ENCODE data around the gene ESAM.

ESAM gene

GRCh38 chr11:124759266-124760204 is 2.6 kb downstream of the ESAM start:
- peak overlapping the region; percentile 42 to 77 (median 68); a peak in 19 of 20 replicates for H3K4me3 ChIP-seq
- H3K9ac ChIP-seq = peak overlapping the region; percentile 18 to 80 (median 59); a peak in 18 of 22 replicates
- peak overlapping the region in 8 of 11 experiments; percentile 8 to 78 (median 68); a peak in 17 of 22 replicates for H3K27ac ChIP-seq
- H3K4me1 ChIP-seq = peaks cover 42 to 68% (median 54%) of the 10 kb centered on the region in 10 experiments
- H3K27me3 ChIP-seq = peaks cover 0 to 42% (median 0%) of the 10 kb centered on the region in 11 experiments; a peak in 9 of 22 replicates
- peak overlapping the region; percentile 96 to 100 (median 100) for H3K4me2 ChIP-seq
- TF ChIP-seq Cebpa-rat (IDR thresholded peaks at IDR 0.05) = no peak
- H3K9me3 ChIP-seq (replicated peaks in 1 of 11) = peaks cover 0 to 9% (median 0%) of the 10 kb centered on the region in 11 experiments; a peak in 1 of 22 replicates
- H3K36me3 ChIP-seq = peaks cover 0 to 14% (median 3%) of the 10 kb centered on the region in 11 experiments; a peak in 4 of 22 replicates
- H4K20me1 ChIP-seq = peaks cover 0 to 44% (median 27%) of the 10 kb centered on the region in 11 experiments; a peak in 18 of 22 replicates

GRCh38 chr11:124758355-124759265 is 3.5 kb downstream of the ESAM start:
- Histone ChIP-seq H3K4me3 (peak overlapping the region; percentile 42 to 77 (median 68)), H4K20me1 (peaks cover 0 to 37% (median 20%) of the 10 kb centered on the region in 11 experiments; a peak in 18 of 22 replicates), H3K27me3 (peaks cover 0 to 42% (median 0%) of the 10 kb centered on the region in 11 experiments; a peak in 9 of 22 replicates), H3K9ac (peak overlapping the region; percentile 18 to 80 (median 54); a peak in 19 of 22 replicates), H3K27ac (peak overlapping the region in 8 of 11 experiments; percentile 8 to 78 (median 68); a peak in 14 of 22 replicates), H3K4me2 (peak overlapping the region; percentile 96 to 100 (median 100)), H3K9me3 (replicated peaks in 1 of 11) (peaks cover 0 to 9% (median 0%) of the 10 kb centered on the region in 11 experiments; a peak in 1 of 22 replicates), H3K36me3 (peaks cover 0 to 17% (median 0%) of the 10 kb centered on the region in 11 experiments; a peak in 3 of 22 replicates), H3K4me1 (peaks cover 44 to 68% (median 56%) of the 10 kb centered on the region in 10 experiments)
- TF ChIP-seq Cebpa-rat (IDR thresholded peaks at IDR 0.05) = no peak

GRCh38 chr11:124757320-124757719 is 4.8 kb downstream of the ESAM start:
- Histone ChIP-seq H3K9ac (no peak overlapping the region), H3K36me3 (peaks cover 0 to 23% (median 0%) of the 10 kb centered on the region in 11 experiments; a peak in 4 of 22 replicates), H3K4me1 (peaks cover 57 to 74% (median 64%) of the 10 kb centered on the region in 10 experiments), H3K9me3 (replicated peaks in 1 of 11) (peaks cover 0 to 9% (median 0%) of the 10 kb centered on the region in 11 experiments; a peak in 1 of 22 replicates), H3K4me2 (peak overlapping the region in 7 of 11 experiments; percentile 98 to 100 (median 100); a peak in 10 of 22 replicates), H3K27ac (no peak overlapping the region), H3K4me3 (no peak overlapping the region), H3K27me3 (peaks cover 0 to 35% (median 0%) of the 10 kb centered on the region in 11 experiments; a peak in 9 of 22 replicates), H4K20me1 (peaks cover 0 to 27% (median 9%) of the 10 kb centered on the region in 11 experiments; a peak in 11 of 22 replicates)
- no peak for TF ChIP-seq Cebpa-rat (IDR thresholded peaks at IDR 0.05)

- Histone ChIP-seq H3K27ac (no peak overlapping the region), H3K4me2 (0 out of 22 replicates have a peak overlapping the region, but pooled peaks of 1 of the 11 experiments have one; percentile 100), H4K20me1 (peaks cover 0 to 21% (median 5%) of the 10 kb centered on the region in 11 experiments; a peak in 10 of 22 replicates), H3K4me1 (peaks cover 58 to 75% (median 62%) of the 10 kb centered on the region in 10 experiments), H3K27me3 (peaks cover 0 to 31% (median 0%) of the 10 kb centered on the region in 11 experiments; a peak in 9 of 22 replicates), H3K9ac (no peak overlapping the region), H3K9me3 (replicated peaks in 1 of 11) (peaks cover 0 to 9% (median 0%) of the 10 kb centered on the region in 11 experiments; a peak in 1 of 22 replicates), H3K4me3 (no peak overlapping the region), H3K36me3 (peaks cover 0 to 23% (median 0%) of the 10 kb centered on the region in 11 experiments; a peak in 4 of 22 replicates)
- no peak for TF ChIP-seq Cebpa-rat (IDR thresholded peaks at IDR 0.05)
Observed at GRCh38 chr11:124756753-124757227, 5.3 kb downstream of the ESAM start.

GRCh38 chr11:124756033-124756752 is 5.9 kb downstream of the ESAM start:
- Histone ChIP-seq H3K4me1 (peaks cover 52 to 70% (median 57%) of the 10 kb centered on the region in 10 experiments), H4K20me1 (peaks cover 0 to 15% (median under 1%) of the 10 kb centered on the region in 11 experiments; a peak in 4 of 22 replicates), H3K4me2 (no peak overlapping the region), H3K4me3 (no peak overlapping the region), H3K36me3 (peaks cover 0 to 23% (median 0%) of the 10 kb centered on the region in 11 experiments; a peak in 4 of 22 replicates), H3K9ac (no peak overlapping the region), H3K27me3 (peaks cover 0 to 25% (median 0%) of the 10 kb centered on the region in 11 experiments; a peak in 8 of 22 replicates), H3K27ac (no peak overlapping the region), H3K9me3 (replicated peaks in 1 of 11) (peaks cover 0 to 9% (median 0%) of the 10 kb centered on the region in 11 experiments; a peak in 1 of 22 replicates)
- TF ChIP-seq Cebpa-rat (IDR thresholded peaks at IDR 0.05) = no peak

- Histone ChIP-seq H3K27ac (no peak overlapping the region), H3K4me2 (no peak overlapping the region), H3K4me3 (no peak overlapping the region), H3K36me3 (peaks cover 0 to 23% (median 0%) of the 10 kb centered on the region in 11 experiments; a peak in 4 of 22 replicates), H3K9ac (no peak overlapping the region), H3K4me1 (peaks cover 39 to 67% (median 51%) of the 10 kb centered on the region in 10 experiments), H3K9me3 (replicated peaks in 1 of 11) (peaks cover 0 to 7% (median 0%) of the 10 kb centered on the region in 11 experiments; a peak in 1 of 22 replicates), H4K20me1 (peaks cover 0 to 14% (median 0%) of the 10 kb centered on the region in 11 experiments; a peak in 3 of 22 replicates), H3K27me3 (peaks cover 0 to 11% (median 0%) of the 10 kb centered on the region in 11 experiments; a peak in 7 of 22 replicates)
- no peak for TF ChIP-seq Cebpa-rat (IDR thresholded peaks at IDR 0.05)
Observed at GRCh38 chr11:124754710-124755109, 7.4 kb downstream of the ESAM start.

GRCh38 chr11:124754309-124754708 is 7.8 kb downstream of the ESAM start:
- Histone ChIP-seq H3K36me3 (peaks cover 0 to 23% (median 0%) of the 10 kb centered on the region in 11 experiments; a peak in 4 of 22 replicates), H3K4me2 (peak overlapping the region in 1 of 11 experiments; percentile 69; a peak in 1 of 22 replicates), H3K27me3 (peaks cover 0 to 7% (median 0%) of the 10 kb centered on the region in 11 experiments; a peak in 7 of 22 replicates), H3K27ac (no peak overlapping the region), H4K20me1 (peaks cover 0 to 14% (median 0%) of the 10 kb centered on the region in 11 experiments; a peak in 3 of 22 replicates), H3K9me3 (replicated peaks in 1 of 11) (peaks cover 0 to 3% (median 0%) of the 10 kb centered on the region in 11 experiments; a peak in 1 of 22 replicates), H3K4me1 (peaks cover 35 to 67% (median 49%) of the 10 kb centered on the region in 10 experiments), H3K4me3 (no peak overlapping the region), H3K9ac (no peak overlapping the region)
- TF ChIP-seq Cebpa-rat (IDR thresholded peaks at IDR 0.05) = no peak

Measured in BLaER1 treated with 17β-estradiol and CSF1 and Interleukin-3, amounts not matched to agents 10 nM and 100 nM (cell line).